HFF-Myc (cell line): ENCODE results near the gene LEF1.

Experiments used
- DNase-seq: peaks from one replicate; pipeline ENCODE4 v3.0.0-alpha.2; 2011; ENCODE audit warnings: low read depth; ENCODE audit errors: extremely low read depth
- H3K4me3 ChIP-seq: replicated peaks from 2 replicates; pipeline ENCODE4 v1.5.1; 2011; ENCODE audit warnings: low read depth, mild to moderate bottlenecking, control low read depth, low read length
- CTCF ChIP-seq: IDR thresholded peaks from 2 replicates; pipeline ENCODE4 v1.5.1; 2012; ENCODE audit warnings: mild to moderate bottlenecking, low read depth, low read length, control low read depth; ENCODE audit errors: missing control alignments

LEF1 gene

GRCh38 chr4:108165586-108165985 lies 3.1 kb downstream of the LEF1 start:
- TF ChIP-seq CTCF, result no peak
- no peak for DNase-seq
- H3K4me3 ChIP-seq, result no peak overlapping the region

GRCh38 chr4:108163351-108163750 lies 5.4 kb downstream of the LEF1 start:
- H3K4me3 ChIP-seq, result no peak overlapping the region
- no peak for DNase-seq
- no peak for TF ChIP-seq CTCF

- DNase-seq, result no peak
- no peak for TF ChIP-seq CTCF
Observed at GRCh38 chr4:108160741-108161352, 7.9 kb downstream of the LEF1 start.

GRCh38 chr4:108159845-108160244 lies 8.9 kb downstream of the LEF1 start:
- H3K4me3 ChIP-seq, result no peak overlapping the region
- TF ChIP-seq CTCF, result no peak
- DNase-seq, result no peak

More at GRCh38 chr4:108160741-108161352, 7.9 kb downstream of the LEF1 start:
- H3K4me3 ChIP-seq, result no peak overlapping the region

- TF ChIP-seq CTCF, result no peak
- DNase-seq, result no peak
- H3K4me3 ChIP-seq, result no peak overlapping the region
Observed at GRCh38 chr4:108157655-108158054, 11.1 kb downstream of the LEF1 start.

- H3K4me3 ChIP-seq, result no peak overlapping the region
- DNase-seq, result no peak
- TF ChIP-seq CTCF, result no peak
Observed at GRCh38 chr4:108156391-108156790, 12.3 kb downstream of the LEF1 start.

- no peak for DNase-seq
- TF ChIP-seq CTCF, result no peak
- no peak overlapping the region for H3K4me3 ChIP-seq
Observed at GRCh38 chr4:108155373-108155772, 13.4 kb downstream of the LEF1 start.
